Type B pancreatic cell (in vitro differentiated cells): Measurements from ENCODE around the gene ATP5F1D. TPM values are rescaled to one million over a fixed set of nuclear protein-coding genes. Genes with fewer than 3 reads are reported as not detected.
"Not testable (repeated sequence)": the region's sequence is repeated elsewhere in the genome, so short reads cannot be mapped to it uniquely, and the experiment has no call there.

Source experiments
- DNase-seq: peaks from one replicate; pipeline ENCODE4 v3.0.0; 2021; ENCODE audit warnings: mixed read lengths; ENCODE audit not compliant: unreplicated experiment; ENCODE audit errors: extremely low spot score
- H3K27ac Mint-ChIP-seq: 2 replicates; pipeline ENCODE4 v1.8.0; 2021; ENCODE audit warnings: mild to moderate bottlenecking, mixed read lengths
- H3K27me3 Mint-ChIP-seq: 2 replicates; pipeline ENCODE4 v1.8.0; 2021; ENCODE audit warnings: mixed read lengths
- H3K36me3 Mint-ChIP-seq: 2 replicates; pipeline ENCODE4 v1.8.0; 2021; ENCODE audit warnings: mixed read lengths
- H3K4me1 Mint-ChIP-seq: one replicate; pipeline ENCODE4 v1.8.0; 2021; ENCODE audit warnings: mixed read lengths; ENCODE audit not compliant: unreplicated experiment
- H3K4me3 Mint-ChIP-seq: 2 replicates; pipeline ENCODE4 v1.8.0; 2021; ENCODE audit warnings: mild to moderate bottlenecking, mixed read lengths
- H3K9me3 Mint-ChIP-seq: 2 replicates; pipeline ENCODE4 v1.8.0; 2021; ENCODE audit warnings: mixed read lengths
- CTCF ChIP-seq: fragments of 200-600 bp; sonication (generic); conservative IDR thresholded peaks from 2 replicates; pipeline ENCODE4 v1.5.0; 2021; ENCODE audit warnings: antibody characterized with exemption, mild to moderate bottlenecking
- total RNA-seq: library from RNA; stranded (reverse); gene quantifications from 2 replicates; pipeline ENCODE4 v1.2.1, GENCODE V29; 2021; ENCODE audit warnings: low replicate concordance

ATP5F1D gene
- total RNA-seq, 1 donor from 2014 or later: 165 TPM

- DNase-seq: no peak
- peaks cover 5% of the 10 kb centered on the region for H3K4me1 Mint-ChIP-seq
These were observed 4.1 kb downstream of the ATP5F1D start for GRCh38 chr19:1245494-1246264.

DNA sequence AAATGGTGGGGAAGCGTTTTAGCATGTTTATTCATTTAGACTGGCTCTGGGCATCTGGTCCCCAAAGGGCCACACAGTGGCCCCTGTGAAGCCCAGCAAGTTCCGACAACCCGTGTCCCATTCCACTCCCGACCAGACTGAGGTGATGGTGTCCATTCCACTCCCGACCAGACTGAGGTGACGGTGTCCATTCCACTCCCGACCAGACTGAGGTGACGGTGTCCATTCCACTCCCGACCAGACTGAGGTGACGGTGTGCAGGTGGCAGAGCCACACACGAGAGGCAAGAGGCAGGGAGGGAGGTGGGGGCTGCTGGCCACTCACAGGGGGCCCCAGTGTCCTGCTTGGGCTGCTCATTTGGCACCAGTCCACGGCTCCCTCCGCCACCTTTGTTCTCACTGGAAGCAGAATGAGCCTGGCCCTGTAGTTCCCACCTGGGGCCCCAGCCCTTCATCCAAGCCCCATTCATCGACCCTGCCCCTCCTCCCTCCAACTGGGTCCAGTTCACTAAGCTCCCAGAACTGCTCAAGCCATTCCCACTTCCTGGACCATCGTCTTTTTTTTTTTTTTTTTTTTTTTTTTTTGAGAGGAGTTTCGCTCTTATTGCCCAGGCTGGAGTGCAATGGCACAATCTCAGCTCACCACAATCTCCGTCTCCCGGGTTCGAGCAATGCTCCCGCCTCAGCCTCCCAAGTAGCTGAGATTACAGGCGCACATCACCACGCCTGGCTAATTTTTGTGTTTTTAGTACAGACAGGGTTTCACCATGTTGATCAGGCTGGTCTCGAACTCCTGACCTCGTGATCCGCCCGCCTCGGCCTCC lies 4.9 kb downstream of the ATP5F1D start:
- not testable (repeated sequence) for DNase-seq, H3K36me3 Mint-ChIP-seq, H3K4me1 Mint-ChIP-seq, H3K27me3 Mint-ChIP-seq, H3K9me3 Mint-ChIP-seq
- peak overlapping the region; percentile 50 for H3K27ac Mint-ChIP-seq
- H3K4me3 Mint-ChIP-seq: peak overlapping the region; percentile 63

More at GRCh38 chr19:1245494-1246264, 4.1 kb downstream of the ATP5F1D start:
- H3K27ac Mint-ChIP-seq: no peak overlapping the region
- H3K4me3 Mint-ChIP-seq: no peak overlapping the region
- H3K9me3 Mint-ChIP-seq: no peaks in the 10 kb centered on the region
- no peak for TF ChIP-seq CTCF
- no peaks in the 10 kb centered on the region for H3K27me3 Mint-ChIP-seq
- H3K36me3 Mint-ChIP-seq: no peaks in the 10 kb centered on the region

GRCh38 chr19:1247748-1248138 lies 6.2 kb downstream of the ATP5F1D start:
- DNase-seq: no peak
- H3K27me3 Mint-ChIP-seq: no peaks in the 10 kb centered on the region
- no peak overlapping the region for H3K27ac Mint-ChIP-seq
- H3K4me1 Mint-ChIP-seq: no peaks in the 10 kb centered on the region
- peaks cover 4% of the 10 kb centered on the region for H3K36me3 Mint-ChIP-seq
- TF ChIP-seq CTCF: no peak
- H3K4me3 Mint-ChIP-seq: peak overlapping the region; percentile 31
- no peaks in the 10 kb centered on the region for H3K9me3 Mint-ChIP-seq

DNA sequence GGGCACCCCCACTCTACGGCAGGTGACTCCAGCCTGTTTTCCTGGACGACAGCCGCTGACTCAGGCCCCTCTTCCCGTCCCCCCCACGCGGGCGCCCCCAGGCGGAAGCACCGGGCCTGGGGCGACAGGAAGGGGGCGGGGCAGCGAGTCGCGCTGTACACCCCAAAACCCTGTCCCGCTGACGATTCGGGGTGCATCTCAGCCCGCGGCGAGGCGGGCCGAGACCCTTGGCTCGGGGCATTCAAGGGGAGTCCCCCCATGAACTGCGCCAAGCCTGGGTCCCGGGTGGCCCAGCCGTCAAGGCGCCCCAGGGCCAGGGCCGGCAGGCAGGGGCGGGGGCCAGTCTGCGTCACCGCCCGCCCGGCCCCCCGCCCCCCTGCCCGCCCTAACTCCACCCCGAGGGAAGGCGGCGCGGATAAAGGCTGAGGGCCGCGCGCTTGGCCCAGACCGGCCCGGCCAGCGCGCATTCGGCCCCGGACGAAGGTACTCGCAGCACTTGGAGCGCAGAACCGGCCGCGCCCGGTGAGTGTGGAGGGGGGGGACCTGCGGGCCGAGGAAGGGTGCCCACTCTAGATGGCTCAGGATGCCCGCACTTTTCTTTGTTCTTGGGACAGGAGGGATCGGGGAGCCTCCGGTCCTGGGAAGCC lies 6.7 kb downstream of the ATP5F1D start, which contains the start of gene MIDN:
MIDN (plus strand) TSS at position 445 of the 647 bp plus-strand sequence. CDS start 1,714 bp downstream, outside the sequence.
- Mint-ChIP-seq H3K9me3 (no peaks in the 10 kb centered on the region), H3K4me3 (peak within 1 kb of the TSS; percentile 84), H3K4me1 (no peaks in the 10 kb centered on the region), H3K36me3 (peaks cover 4% of the 10 kb centered on the region), H3K27me3 (no peaks in the 10 kb centered on the region), H3K27ac (peak within 1 kb of the TSS; percentile 66)
- no peak for TF ChIP-seq CTCF
- DNase-seq: no peak

DNA sequence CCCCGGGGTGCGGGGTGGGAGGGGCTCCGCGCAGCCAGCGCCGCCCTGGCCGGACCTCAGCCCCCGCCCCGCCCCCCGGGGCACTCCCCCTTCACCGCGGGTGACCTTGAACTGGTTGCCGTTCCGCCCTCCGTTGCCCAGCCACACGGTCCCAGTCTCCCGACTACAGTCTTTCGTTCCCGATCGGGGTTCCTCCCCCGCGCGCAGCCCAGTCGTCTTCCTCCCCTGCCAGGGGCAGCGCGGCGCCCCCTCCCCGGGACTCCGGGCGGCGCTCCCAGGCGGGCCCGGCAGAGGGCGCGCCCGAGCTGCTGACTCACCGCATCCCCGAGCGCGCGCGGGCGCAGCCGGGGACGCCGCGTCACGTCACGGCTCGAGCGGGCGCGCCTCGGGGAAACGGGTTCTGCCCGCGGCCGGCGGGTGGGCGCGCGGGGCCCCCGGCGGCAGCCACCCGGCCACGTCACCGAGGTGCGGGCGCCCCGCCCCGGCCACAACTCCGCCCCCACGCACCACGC lies 7.3 kb downstream of the ATP5F1D start:
- Mint-ChIP-seq H3K27me3 (no peaks in the 10 kb centered on the region), H3K9me3 (no peaks in the 10 kb centered on the region), H3K4me3 (peak overlapping the region; percentile 84), H3K4me1 (no peaks in the 10 kb centered on the region), H3K27ac (peak overlapping the region; percentile 66), H3K36me3 (peaks cover 4% of the 10 kb centered on the region)
- peak; percentile 93 for DNase-seq
- peak; percentile 90 for TF ChIP-seq CTCF
